A549 (cell line): ENCODE results near the gene DSCAML1. TPM values are rescaled to one million over a fixed set of nuclear protein-coding genes. Genes with fewer than 3 reads are reported as not detected.

Source experiments
- ATAC-seq, 2 experiments: fragments of 200-7000 bp in 1 of 2; fragments of >200 bp in 1 of 2; cut with Nextera tagmentation in 1 of 2; cut with Tn5 transposase in 1 of 2; 3 replicates each; pipeline versions ENCODE4 v1.8.0 to v1.9.1; 2018 to 2020; ENCODE audit warnings: mild to moderate bottlenecking in 1 of 2, moderate library complexity in 1 of 2
- CTCF ChIA-PET: fragments of 300-600 bp; sonication (Branson Sonifier 250); formaldehyde crosslinking; extraction: SDS; loops from one replicate; lab custom pipeline; 2021; ENCODE audit warnings: antibody characterized with exemption, inconsistent platforms; lab: Yijun Ruan, JAX
- POLR2A ChIA-PET: fragments of 350-600 bp; formaldehyde crosslinking; extraction: SDS; loops from one replicate; lab custom pipeline; 2021; ENCODE audit warnings: antibody characterized with exemption, inconsistent platforms; lab: Yijun Ruan, JAX
- DNase-seq, 2 experiments: peaks; one replicate each; pipeline versions ENCODE4 v3.0.0 to v3.0.0-alpha.2; 2011 to 2016; ENCODE audit warnings: low read depth in 1 of 2, low spot score in 1 of 2
- FAIRE-seq: peaks from 2 replicates; lab custom pipeline; 2011; peaks lifted over from hg19 to GRCh38; lab: Jason Lieb, UNC
- H3K27ac ChIP-seq, 2 experiments: fragments of >200 bp; sonication (Bioruptor Twin); formaldehyde crosslinking; 3 replicates each; pipeline ENCODE4 v1.5.1; 2016 to 2017
- H3K4me1 ChIP-seq: fragments of >200 bp; sonication (Bioruptor Twin); formaldehyde crosslinking; 3 replicates; pipeline ENCODE4 v1.6.1; 2016
- H3K4me2 ChIP-seq: fragments of >200 bp; sonication (Bioruptor Twin); formaldehyde crosslinking; 3 replicates; pipeline ENCODE4 v1.6.1; 2016
- H3K4me3 ChIP-seq: fragments of >200 bp; sonication (Bioruptor Twin); formaldehyde crosslinking; 3 replicates; pipeline ENCODE4 v1.5.1; 2016
- H3K9me3 ChIP-seq: fragments of >200 bp; sonication (Bioruptor Twin); formaldehyde crosslinking; 3 replicates; pipeline ENCODE4 v1.6.1; 2016
- BHLHE40 ChIP-seq: IDR thresholded peaks from 2 replicates; pipeline ENCODE4 v1.6.1; 2012; ENCODE audit warnings: low read depth, low read length, inconsistent platforms
- CEBPB ChIP-seq, 2 experiments: fragments of >200 bp in 1 of 2; sonication (Bioruptor Twin) in 1 of 2; formaldehyde crosslinking in 1 of 2; IDR thresholded peaks; 2 replicates each; pipeline ENCODE4 v1.6.1; 2012 to 2016
- CHD2 ChIP-seq: fragments of 150-350 bp; IDR thresholded peaks from 2 replicates; pipeline ENCODE4 v1.6.1; 2014; ENCODE audit warnings: low read length; ENCODE audit not compliant: partially characterized antibody
- CHD4 ChIP-seq: fragments of 200-600 bp; sonication (generic); IDR thresholded peaks from 2 replicates; pipeline ENCODE4 v1.6.1; 2016; ENCODE audit warnings: antibody characterized with exemption, mild to moderate bottlenecking, borderline replicate concordance
- CTCF ChIP-seq: fragments of >200 bp; sonication (Bioruptor Twin); formaldehyde crosslinking; IDR thresholded peaks from 3 replicates; pipeline ENCODE4 v1.5.1; 2016
- EHMT2 ChIP-seq: fragments of 200-600 bp; sonication (generic); IDR thresholded peaks from 2 replicates; pipeline ENCODE4 v1.6.1; 2016; ENCODE audit warnings: antibody characterized with exemption, low read depth, mild to moderate bottlenecking, moderate library complexity
- ESRRA ChIP-seq: fragments of 150-350 bp; IDR thresholded peaks from 2 replicates; pipeline ENCODE4 v1.6.1; 2014; ENCODE audit warnings: mild to moderate bottlenecking, low read length, borderline replicate concordance
- FOSB ChIP-seq: fragments of 250-450 bp; sonication (Bioruptor Pico); IDR thresholded peaks from 2 replicates; pipeline ENCODE4 v1.5.0; 2020; ENCODE audit warnings: mild to moderate bottlenecking, moderate library complexity
- FOXS1 ChIP-seq: fragments of 250-450 bp; sonication (Bioruptor Pico); IDR thresholded peaks from 2 replicates; pipeline ENCODE4 v1.5.0; 2020; ENCODE audit warnings: mild to moderate bottlenecking, moderate library complexity
- GATA3 ChIP-seq: IDR thresholded peaks from 2 replicates; pipeline ENCODE4 v1.6.1; 2012; ENCODE audit warnings: borderline replicate concordance
- HDAC2 ChIP-seq: fragments of 200-600 bp; sonication (generic); IDR thresholded peaks from 2 replicates; pipeline ENCODE4 v1.6.1; 2016
- HES2 ChIP-seq: fragments of >200 bp; sonication (Bioruptor Twin); formaldehyde crosslinking; IDR thresholded peaks from 2 replicates; pipeline ENCODE4 v1.6.1; 2016
- HOXA7 ChIP-seq: fragments of 250-450 bp; sonication (Bioruptor Pico); IDR thresholded peaks from 2 replicates; pipeline ENCODE4 v1.5.0; 2020; ENCODE audit warnings: mild to moderate bottlenecking, moderate library complexity
- HOXB13 ChIP-seq: fragments of 250-450 bp; sonication (Bioruptor Pico); IDR thresholded peaks from 2 replicates; pipeline ENCODE4 v1.5.0; 2020; ENCODE audit warnings: low read depth, mild to moderate bottlenecking, moderate library complexity
- HOXB5 ChIP-seq: fragments of 250-450 bp; sonication (Bioruptor Pico); IDR thresholded peaks from 2 replicates; pipeline ENCODE4 v1.5.0; 2020; ENCODE audit warnings: mild to moderate bottlenecking, moderate library complexity
- JUNB ChIP-seq: fragments of >200 bp; sonication (Bioruptor Twin); formaldehyde crosslinking; IDR thresholded peaks from 2 replicates; pipeline ENCODE4 v1.6.1; 2016
- KDM5A ChIP-seq: fragments of 200-600 bp; sonication (generic); IDR thresholded peaks from 2 replicates; pipeline ENCODE4 v1.6.1; 2016; ENCODE audit warnings: antibody characterized with exemption, mild to moderate bottlenecking
- MAFK ChIP-seq: fragments of 450-650 bp; IDR thresholded peaks from 2 replicates; pipeline ENCODE4 v1.6.1; 2014; ENCODE audit not compliant: partially characterized antibody
- MAX ChIP-seq: IDR thresholded peaks from 2 replicates; pipeline ENCODE4 v1.6.1; 2012
- NPAS2 ChIP-seq: fragments of 250-450 bp; sonication (Bioruptor Pico); IDR thresholded peaks from 2 replicates; pipeline ENCODE4 v1.8.0; 2022; ENCODE audit warnings: mild to moderate bottlenecking, moderate library complexity, borderline replicate concordance
- NR3C1 ChIP-seq: fragments of >200 bp; sonication (Bioruptor Twin); formaldehyde crosslinking; IDR thresholded peaks from 3 replicates; pipeline ENCODE4 v1.6.1; 2017
- POLR2A ChIP-seq: IDR thresholded peaks from 2 replicates; pipeline ENCODE4 v1.6.1; 2012; ENCODE audit warnings: mild to moderate bottlenecking, low read length
- POLR2AphosphoS2 ChIP-seq: conservative IDR thresholded peaks from 2 replicates; pipeline ENCODE4 v1.6.1; 2012; ENCODE audit warnings: low read length, improper control_type of control experiment, inconsistent platforms
- RAD21 ChIP-seq, 2 experiments: fragments of >200 bp in 1 of 2; sonication (Bioruptor Twin) in 1 of 2; formaldehyde crosslinking in 1 of 2; IDR thresholded peaks in 1 of 2; conservative IDR thresholded peaks in 1 of 2; 2 replicates in 1 of 2; 3 replicates in 1 of 2; pipeline ENCODE4 v1.6.1; 2012 to 2018; ENCODE audit warnings: inconsistent platforms in 1 of 2
- RCOR1 ChIP-seq: fragments of 150-350 bp; IDR thresholded peaks from 2 replicates; pipeline ENCODE4 v1.6.1; 2014; ENCODE audit warnings: antibody characterized with exemption, low read length, low read depth
- RFX5 ChIP-seq: fragments of 450-650 bp; IDR thresholded peaks from 2 replicates; pipeline ENCODE4 v1.7.1; 2014; ENCODE audit warnings: antibody characterized with exemption, mild to moderate bottlenecking, moderate library complexity
- RNF2 ChIP-seq: fragments of 200-600 bp; sonication (generic); IDR thresholded peaks from 2 replicates; pipeline ENCODE4 v1.6.1; 2016; ENCODE audit warnings: low read depth, mild to moderate bottlenecking, antibody characterized with exemption, moderate library complexity, borderline replicate concordance
- SMC3 ChIP-seq: fragments of >200 bp; sonication (Bioruptor Twin); formaldehyde crosslinking; IDR thresholded peaks from 3 replicates; pipeline ENCODE4 v1.6.1; 2018; ENCODE audit warnings: inconsistent platforms
- SREBF2 ChIP-seq: fragments of 450-650 bp; IDR thresholded peaks from 2 replicates; pipeline ENCODE4 v1.6.1; 2014; ENCODE audit warnings: mild to moderate bottlenecking, moderate library complexity
- TFCP2L1 ChIP-seq: fragments of 250-450 bp; sonication (Bioruptor Pico); IDR thresholded peaks from 2 replicates; pipeline ENCODE4 v1.5.0; 2021; ENCODE audit warnings: mild to moderate bottlenecking
- WGBS: methylation state at CpG from one replicate; pipeline ENCODE4 v1.1.6; 2017; ENCODE audit errors: missing lambda C conversion rate; 5-methylcytosine and 5-hydroxymethylcytosine counted together
- polyA plus RNA-seq, 4 experiments: library from polyadenylated mRNA; depleted of rRNA in 3 of 4; stranded (reverse); fragments of >200 nt; fragmentation: RNase III in 1 of 4; extraction: RNeasy Plus Mini Kit Qiagen cat#74134 plus additional on column Dnase treatment in 1 of 4; gene quantifications; 2 replicates in 3 of 4; 3 replicates in 1 of 4; pipeline ENCODE4 v1.2.3, GENCODE V29; 2011 to 2017
- TF ChIP-seq, protein P1 (sequence below): fragments of 250-450 bp; sonication (Bioruptor Pico); IDR thresholded peaks from 2 replicates; pipeline ENCODE4 v1.5.0; 2020; ENCODE audit warnings: low read depth, mild to moderate bottlenecking, moderate library complexity

Gene DSCAML1
- polyA plus RNA-seq, 2 of the 4 experiments (the other 2 are of a cell fraction), result 0.12 to 0.31 TPM

- WGBS, result 78% methylated on average over 16 of the region's 18 CpGs
- Histone ChIP-seq H3K4me3 (no peak overlapping the region), H3K4me2 (no peak overlapping the region), H3K9me3 (no peaks in the 10 kb centered on the region), H3K4me1 (no peaks in the 10 kb centered on the region), H3K27ac (no peak overlapping the region)
- ChIA-PET CTCF (interaction anchor here (0.6 kb wide), 1 partner anchor 169 kb away, joined by 3 read pairs; no protein-coding TSS in a partner anchor), POLR2A (no interaction called here)
- FAIRE-seq (no peak), DNase-seq (no peak), ATAC-seq (no peak)
- TF ChIP-seq BHLHE40, result no peak
- TF ChIP-seq SREBF2, result no peak
- no peak for TF ChIP-seq CHD4
Measured at GRCh38 chr11:117529816-117530215, 267.2 kb downstream of the DSCAML1 start.

- DNase-seq (no peak), ATAC-seq (no peak), FAIRE-seq (no peak)
- 74% methylated on average over 12 of the region's 12 CpGs for WGBS
- Histone ChIP-seq H3K4me1 (no peaks in the 10 kb centered on the region), H3K4me2 (no peak overlapping the region), H3K4me3 (no peak overlapping the region), H3K27ac (no peak overlapping the region), H3K9me3 (no peaks in the 10 kb centered on the region)
- no peak for TF ChIP-seq NR3C1
- TF ChIP-seq HDAC2, result no peak
- no peak for TF ChIP-seq FOSB
- no peak for TF ChIP-seq JUNB
- TF ChIP-seq EHMT2, result no peak
- TF ChIP-seq MAX, result no peak
- TF ChIP-seq ESRRA, result no peak
- TF ChIP-seq RCOR1, result no peak
- TF ChIP-seq NPAS2 (CRISPR knock-in tag), result no peak
- no peak for TF ChIP-seq RAD21 (conservative IDR thresholded peaks at IDR 0.05 in 1 of 2, IDR thresholded peaks at IDR 0.05 in 1 of 2)
- no peak for TF ChIP-seq TFCP2L1 (CRISPR knock-in tag)
- no peak for TF ChIP-seq CEBPB (IDR thresholded peaks at IDR 0.05)
- no peak for TF ChIP-seq POLR2AphosphoS2
- no peak for TF ChIP-seq FOXS1 (CRISPR knock-in tag)
- ChIA-PET POLR2A (interaction anchor here (0.6 kb wide), 1 partner anchor 41 kb away, joined by 3 read pairs; no protein-coding TSS in a partner anchor), CTCF (no interaction called here)
Measured at GRCh38 chr11:117528097-117528721, 268.8 kb downstream of the DSCAML1 start.

- Histone ChIP-seq H3K9me3 (no peaks in the 10 kb centered on the region), H3K27ac (no peak overlapping the region), H3K4me1 (no peaks in the 10 kb centered on the region), H3K4me3 (no peak overlapping the region), H3K4me2 (no peak overlapping the region)
- WGBS, result 67% methylated on average over 4 of the region's 7 CpGs
- no peak for ATAC-seq
- ChIA-PET POLR2A (interaction anchor here (0.6 to 0.8 kb wide), 2 partner anchors 16 to 40 kb away, joined by 3 read pairs; no protein-coding TSS in a partner anchor), CTCF (no interaction called here)
- no peak for FAIRE-seq
- no peak for TF ChIP-seq CHD2
- no peak for TF ChIP-seq SREBF2
- TF ChIP-seq RNF2, result no peak
- TF ChIP-seq MAFK, result no peak
- no peak for TF ChIP-seq KDM5A
- TF ChIP-seq EHMT2, result no peak
- no peak for TF ChIP-seq TFCP2L1 (CRISPR knock-in tag)
- no peak for TF ChIP-seq HOXB13
- no peak for TF ChIP-seq POLR2A
- no peak for TF ChIP-seq HES2
- TF ChIP-seq CTCF, result no peak
- TF ChIP-seq CHD4, result no peak
- no peak for TF ChIP-seq RFX5
- TF ChIP-seq JUNB, result no peak
- TF ChIP-seq, protein P1, sequence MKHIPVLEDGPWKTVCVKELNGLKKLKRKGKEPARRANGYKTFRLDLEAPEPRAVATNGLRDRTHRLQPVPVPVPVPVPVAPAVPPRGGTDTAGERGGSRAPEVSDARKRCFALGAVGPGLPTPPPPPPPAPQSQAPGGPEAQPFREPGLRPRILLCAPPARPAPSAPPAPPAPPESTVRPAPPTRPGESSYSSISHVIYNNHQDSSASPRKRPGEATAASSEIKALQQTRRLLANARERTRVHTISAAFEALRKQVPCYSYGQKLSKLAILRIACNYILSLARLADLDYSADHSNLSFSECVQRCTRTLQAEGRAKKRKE (CRISPR knock-in tag), result no peak
- TF ChIP-seq GATA3, result no peak
- no peak for TF ChIP-seq HOXB5 (CRISPR knock-in tag)
- TF ChIP-seq SMC3, result no peak
- no peak for TF ChIP-seq HOXA7 (CRISPR knock-in tag)
- no peak for DNase-seq
Measured at GRCh38 chr11:117527271-117527670, 269.7 kb downstream of the DSCAML1 start.
